Measurements from ENCODE around the gene GMPS. TPM values are rescaled to one million over a fixed set of nuclear protein-coding genes. Genes with fewer than 3 reads are reported as not detected.

Gene GMPS
- total and polyA plus RNA-seq, 2 of the 13 experiments (the other 11 are each of a cell fraction or from before 2014, with no cell fraction given) = 29.6 to 85.5 TPM

GRCh38 chr3:155854141-155854940, 16.1 kb upstream of the GMPS start, which contains the start of gene SLC33A1 (continued):
- TF ChIP-seq ZFP37 (CRISPR knock-in tag; IDR thresholded peaks at IDR 0.05; ENCODE audit: borderline replicate concordance) (no peak), HOXA5 (CRISPR knock-in tag; IDR thresholded peaks at IDR 0.05) (no peak; the same call in 1 of the 2 replicates), ZBTB1 (CRISPR knock-in tag; IDR thresholded peaks at IDR 0.05; ENCODE audit: borderline replicate concordance) (no peak), ISX (CRISPR knock-in tag; conservative IDR thresholded peaks at IDR 0.05) (no peak; the same call in 1 of the 2 replicates), ZNF354B (CRISPR knock-in tag; IDR thresholded peaks at IDR 0.05) (no peak), RFX5 (IDR thresholded peaks at IDR 0.05; ENCODE audit: low read depth, low read length) (peak; percentile 32), XBP1 (CRISPR knock-in tag; IDR thresholded peaks at IDR 0.05) (peak; percentile 55; the same call in 1 of the 2 replicates), SRY (CRISPR knock-in tag; IDR thresholded peaks at IDR 0.05) (peak; percentile 21; the same call in 1 of the 2 replicates), IRF2 (CRISPR knock-in tag; IDR thresholded peaks at IDR 0.05) (peak; percentile 99), ZNF816 (CRISPR knock-in tag; IDR thresholded peaks at IDR 0.05; ENCODE audit: borderline replicate concordance) (peak; percentile 92), UBTF (CRISPR knock-in tag; IDR thresholded peaks at IDR 0.05) (peak; percentile 99), ERF (CRISPR knock-in tag; IDR thresholded peaks at IDR 0.05) (peak; percentile 97), ZNF552 (CRISPR knock-in tag; IDR thresholded peaks at IDR 0.05; ENCODE audit: borderline replicate concordance) (peak; percentile 84), ZBTB43 (CRISPR knock-in tag; conservative IDR thresholded peaks at IDR 0.05) (no peak; the same call in 1 of the 2 replicates)
- TF ChIP-seq, protein P1, sequence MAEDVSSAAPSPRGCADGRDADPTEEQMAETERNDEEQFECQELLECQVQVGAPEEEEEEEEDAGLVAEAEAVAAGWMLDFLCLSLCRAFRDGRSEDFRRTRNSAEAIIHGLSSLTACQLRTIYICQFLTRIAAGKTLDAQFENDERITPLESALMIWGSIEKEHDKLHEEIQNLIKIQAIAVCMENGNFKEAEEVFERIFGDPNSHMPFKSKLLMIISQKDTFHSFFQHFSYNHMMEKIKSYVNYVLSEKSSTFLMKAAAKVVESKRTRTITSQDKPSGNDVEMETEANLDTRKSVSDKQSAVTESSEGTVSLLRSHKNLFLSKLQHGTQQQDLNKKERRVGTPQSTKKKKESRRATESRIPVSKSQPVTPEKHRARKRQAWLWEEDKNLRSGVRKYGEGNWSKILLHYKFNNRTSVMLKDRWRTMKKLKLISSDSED (CRISPR knock-in tag; IDR thresholded peaks at IDR 0.05) = no peak; the same call in 1 of the 2 replicates
- TF ChIP-seq, protein P2, sequence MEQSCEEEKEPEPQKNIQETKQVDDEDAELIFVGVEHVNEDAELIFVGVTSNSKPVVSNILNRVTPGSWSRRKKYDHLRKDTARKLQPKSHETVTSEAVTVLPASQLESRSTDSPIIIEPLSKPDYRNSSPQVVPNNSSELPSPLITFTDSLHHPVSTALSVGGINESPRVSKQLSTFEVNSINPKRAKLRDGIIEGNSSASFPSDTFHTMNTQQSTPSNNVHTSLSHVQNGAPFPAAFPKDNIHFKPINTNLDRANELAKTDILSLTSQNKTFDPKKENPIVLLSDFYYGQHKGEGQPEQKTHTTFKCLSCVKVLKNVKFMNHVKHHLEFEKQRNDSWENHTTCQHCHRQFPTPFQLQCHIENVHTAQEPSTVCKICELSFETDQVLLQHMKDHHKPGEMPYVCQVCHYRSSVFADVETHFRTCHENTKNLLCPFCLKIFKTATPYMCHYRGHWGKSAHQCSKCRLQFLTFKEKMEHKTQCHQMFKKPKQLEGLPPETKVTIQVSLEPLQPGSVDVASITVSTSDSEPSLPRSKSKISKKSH (CRISPR knock-in tag; IDR thresholded peaks at IDR 0.05; ENCODE audit: borderline replicate concordance) = no peak; the same call in 1 of the 2 replicates
- TF ChIP-seq, protein P3, sequence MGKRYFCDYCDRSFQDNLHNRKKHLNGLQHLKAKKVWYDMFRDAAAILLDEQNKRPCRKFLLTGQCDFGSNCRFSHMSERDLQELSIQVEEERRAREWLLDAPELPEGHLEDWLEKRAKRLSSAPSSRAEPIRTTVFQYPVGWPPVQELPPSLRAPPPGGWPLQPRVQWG (CRISPR knock-in tag; IDR thresholded peaks at IDR 0.05; ENCODE audit: borderline replicate concordance, low read depth) = no peak
- TF ChIP-seq, protein P4, sequence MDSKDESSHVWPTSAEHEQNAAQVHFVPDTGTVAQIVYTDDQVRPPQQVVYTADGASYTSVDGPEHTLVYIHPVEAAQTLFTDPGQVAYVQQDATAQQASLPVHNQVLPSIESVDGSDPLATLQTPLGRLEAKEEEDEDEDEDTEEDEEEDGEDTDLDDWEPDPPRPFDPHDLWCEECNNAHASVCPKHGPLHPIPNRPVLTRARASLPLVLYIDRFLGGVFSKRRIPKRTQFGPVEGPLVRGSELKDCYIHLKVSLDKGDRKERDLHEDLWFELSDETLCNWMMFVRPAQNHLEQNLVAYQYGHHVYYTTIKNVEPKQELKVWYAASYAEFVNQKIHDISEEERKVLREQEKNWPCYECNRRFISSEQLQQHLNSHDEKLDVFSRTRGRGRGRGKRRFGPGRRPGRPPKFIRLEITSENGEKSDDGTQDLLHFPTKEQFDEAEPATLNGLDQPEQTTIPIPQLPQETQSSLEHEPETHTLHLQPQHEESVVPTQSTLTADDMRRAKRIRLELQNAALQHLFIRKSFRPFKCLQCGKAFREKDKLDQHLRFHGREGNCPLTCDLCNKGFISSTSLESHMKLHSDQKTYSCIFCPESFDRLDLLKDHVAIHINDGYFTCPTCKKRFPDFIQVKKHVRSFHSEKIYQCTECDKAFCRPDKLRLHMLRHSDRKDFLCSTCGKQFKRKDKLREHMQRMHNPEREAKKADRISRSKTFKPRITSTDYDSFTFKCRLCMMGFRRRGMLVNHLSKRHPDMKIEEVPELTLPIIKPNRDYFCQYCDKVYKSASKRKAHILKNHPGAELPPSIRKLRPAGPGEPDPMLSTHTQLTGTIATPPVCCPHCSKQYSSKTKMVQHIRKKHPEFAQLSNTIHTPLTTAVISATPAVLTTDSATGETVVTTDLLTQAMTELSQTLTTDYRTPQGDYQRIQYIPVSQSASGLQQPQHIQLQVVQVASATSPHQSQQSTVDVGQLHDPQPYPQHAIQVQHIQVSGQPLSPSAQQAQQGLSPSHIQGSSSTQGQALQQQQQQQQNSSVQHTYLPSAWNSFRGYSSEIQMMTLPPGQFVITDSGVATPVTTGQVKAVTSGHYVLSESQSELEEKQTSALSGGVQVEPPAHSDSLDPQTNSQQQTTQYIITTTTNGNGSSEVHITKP (CRISPR knock-in tag; IDR thresholded peaks at IDR 0.05; ENCODE audit: low read depth) = peak; percentile 83
